ENCODE data around the gene TK2.

DNA sequence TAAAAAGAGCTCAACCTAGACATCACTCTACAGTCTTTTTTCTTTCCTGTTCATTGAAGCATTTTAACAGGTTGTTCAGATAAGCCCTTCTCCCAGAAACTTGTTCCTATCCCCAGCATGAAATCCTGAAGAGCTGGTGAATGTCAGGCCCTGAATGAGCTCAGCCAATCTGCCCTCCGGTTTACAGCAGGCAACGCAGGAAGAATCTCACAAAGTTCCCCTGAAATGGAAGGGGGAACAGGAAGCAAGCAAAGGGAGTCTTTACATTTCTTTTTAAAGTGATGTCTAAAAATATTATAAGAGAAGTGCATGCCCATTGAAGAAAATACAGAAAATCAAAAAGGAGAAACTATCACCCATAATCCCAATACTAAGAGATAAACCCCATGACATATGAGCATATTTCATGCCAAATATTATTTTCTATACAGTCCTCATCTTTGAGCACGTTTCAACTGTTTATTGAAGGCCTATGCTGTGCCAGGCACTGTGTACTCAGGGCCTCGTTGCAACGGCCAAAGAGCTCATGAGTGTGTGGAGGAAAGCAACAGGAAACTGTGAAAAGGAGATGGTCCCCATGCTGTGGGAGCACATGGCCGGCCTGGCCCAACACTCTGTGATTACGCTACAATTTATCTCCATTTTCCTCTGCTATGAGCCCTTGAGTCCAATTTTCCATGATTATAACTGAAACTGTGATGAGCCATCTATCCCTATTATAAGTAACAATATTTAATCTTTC, 5.7 kb downstream of the TK2 start:
- TF ChIP-seq, protein P1, sequence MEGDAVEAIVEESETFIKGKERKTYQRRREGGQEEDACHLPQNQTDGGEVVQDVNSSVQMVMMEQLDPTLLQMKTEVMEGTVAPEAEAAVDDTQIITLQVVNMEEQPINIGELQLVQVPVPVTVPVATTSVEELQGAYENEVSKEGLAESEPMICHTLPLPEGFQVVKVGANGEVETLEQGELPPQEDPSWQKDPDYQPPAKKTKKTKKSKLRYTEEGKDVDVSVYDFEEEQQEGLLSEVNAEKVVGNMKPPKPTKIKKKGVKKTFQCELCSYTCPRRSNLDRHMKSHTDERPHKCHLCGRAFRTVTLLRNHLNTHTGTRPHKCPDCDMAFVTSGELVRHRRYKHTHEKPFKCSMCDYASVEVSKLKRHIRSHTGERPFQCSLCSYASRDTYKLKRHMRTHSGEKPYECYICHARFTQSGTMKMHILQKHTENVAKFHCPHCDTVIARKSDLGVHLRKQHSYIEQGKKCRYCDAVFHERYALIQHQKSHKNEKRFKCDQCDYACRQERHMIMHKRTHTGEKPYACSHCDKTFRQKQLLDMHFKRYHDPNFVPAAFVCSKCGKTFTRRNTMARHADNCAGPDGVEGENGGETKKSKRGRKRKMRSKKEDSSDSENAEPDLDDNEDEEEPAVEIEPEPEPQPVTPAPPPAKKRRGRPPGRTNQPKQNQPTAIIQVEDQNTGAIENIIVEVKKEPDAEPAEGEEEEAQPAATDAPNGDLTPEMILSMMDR (IDR thresholded peaks at IDR 0.05): no peak
- no peak for TF ChIP-seq POLR2A (IDR thresholded peaks at IDR 0.05)
- TF ChIP-seq POLR2AphosphoS5 (IDR thresholded peaks at IDR 0.05): no peak

Data from transverse colon (tissue), 4 donors.